ENCODE results near the gene SOWAHB.

The SOWAHB gene

GRCh38 chr4:76897536-76898384 is at the start of gene SOWAHB:
SOWAHB (minus strand) TSS chr4:76898144; CDS start chr4:76897849, 295 bp downstream.
- peak within 1 kb of the TSS; percentile 77 for H3K9ac ChIP-seq (ENCODE audit: low read length)
- peaks cover 26% of the 10 kb centered on the region for H3K4me1 ChIP-seq (ENCODE audit: control insufficient read depth, insufficient read depth, low read length)
- H3K9me3 ChIP-seq (ENCODE audit: control insufficient read depth, low read length) = no peaks in the 10 kb centered on the region
- H3K36me3 ChIP-seq (ENCODE audit: control insufficient read depth, insufficient read depth, low read length) = no peaks in the 10 kb centered on the region
- H3K4me3 ChIP-seq (ENCODE audit: low read length) = peak within 1 kb of the TSS; percentile 47
- H3K27me3 ChIP-seq (ENCODE audit: control insufficient read depth, insufficient read depth, low read length) = peaks cover 12% of the 10 kb centered on the region

- no peak overlapping the region for H3K4me3 ChIP-seq (ENCODE audit: low read length)
- H3K27me3 ChIP-seq (ENCODE audit: control insufficient read depth, insufficient read depth, low read length) = no peaks in the 10 kb centered on the region
- H3K9ac ChIP-seq (ENCODE audit: low read length) = no peak overlapping the region
- peaks cover 17% of the 10 kb centered on the region for H3K4me1 ChIP-seq (ENCODE audit: control insufficient read depth, insufficient read depth, low read length)
- no peaks in the 10 kb centered on the region for H3K36me3 ChIP-seq (ENCODE audit: control insufficient read depth, insufficient read depth, low read length)
- no peaks in the 10 kb centered on the region for H3K9me3 ChIP-seq (ENCODE audit: control insufficient read depth, low read length)
These were observed 49.4 kb upstream of the SOWAHB start for GRCh38 chr4:76947369-76947768.

- H3K9ac ChIP-seq (ENCODE audit: low read length) = no peak overlapping the region
- H3K9me3 ChIP-seq (ENCODE audit: control insufficient read depth, low read length) = no peaks in the 10 kb centered on the region
- H3K27me3 ChIP-seq (ENCODE audit: control insufficient read depth, insufficient read depth, low read length) = no peaks in the 10 kb centered on the region
- H3K36me3 ChIP-seq (ENCODE audit: control insufficient read depth, insufficient read depth, low read length) = no peaks in the 10 kb centered on the region
- no peak overlapping the region for H3K4me3 ChIP-seq (ENCODE audit: low read length)
- H3K4me1 ChIP-seq (ENCODE audit: control insufficient read depth, insufficient read depth, low read length) = peaks cover 7% of the 10 kb centered on the region
These were observed 45.8 kb upstream of the SOWAHB start for GRCh38 chr4:76943790-76944189.

GRCh38 chr4:76943129-76943620 is 45.2 kb upstream of the SOWAHB start:
- H3K36me3 ChIP-seq (ENCODE audit: control insufficient read depth, insufficient read depth, low read length) = no peaks in the 10 kb centered on the region
- H3K27me3 ChIP-seq (ENCODE audit: control insufficient read depth, insufficient read depth, low read length) = no peaks in the 10 kb centered on the region
- no peaks in the 10 kb centered on the region for H3K9me3 ChIP-seq (ENCODE audit: control insufficient read depth, low read length)
- H3K4me1 ChIP-seq (ENCODE audit: control insufficient read depth, insufficient read depth, low read length) = peaks cover 2% of the 10 kb centered on the region
- H3K4me3 ChIP-seq (ENCODE audit: low read length) = no peak overlapping the region
- H3K9ac ChIP-seq (ENCODE audit: low read length) = no peak overlapping the region

GRCh38 chr4:76939184-76939583 is 41.2 kb upstream of the SOWAHB start:
- Histone ChIP-seq H3K9me3 (ENCODE audit: control insufficient read depth, low read length) (no peaks in the 10 kb centered on the region), H3K36me3 (ENCODE audit: control insufficient read depth, insufficient read depth, low read length) (no peaks in the 10 kb centered on the region), H3K27me3 (ENCODE audit: control insufficient read depth, insufficient read depth, low read length) (no peaks in the 10 kb centered on the region)

GRCh38 chr4:76931576-76932276 is 33.8 kb upstream of the SOWAHB start:
- no peak overlapping the region for H3K9ac ChIP-seq (ENCODE audit: low read length)
- no peaks in the 10 kb centered on the region for H3K36me3 ChIP-seq (ENCODE audit: control insufficient read depth, insufficient read depth, low read length)
- no peaks in the 10 kb centered on the region for H3K27me3 ChIP-seq (ENCODE audit: control insufficient read depth, insufficient read depth, low read length)
- no peak overlapping the region for H3K4me3 ChIP-seq (ENCODE audit: low read length)
- peaks cover 8% of the 10 kb centered on the region for H3K4me1 ChIP-seq (ENCODE audit: control insufficient read depth, insufficient read depth, low read length)
- no peaks in the 10 kb centered on the region for H3K9me3 ChIP-seq (ENCODE audit: control insufficient read depth, low read length)

More at GRCh38 chr4:76939184-76939583, 41.2 kb upstream of the SOWAHB start:
- no peaks in the 10 kb centered on the region for H3K4me1 ChIP-seq (ENCODE audit: control insufficient read depth, insufficient read depth, low read length)
- no peak overlapping the region for H3K9ac ChIP-seq (ENCODE audit: low read length)
- H3K4me3 ChIP-seq (ENCODE audit: low read length) = no peak overlapping the region

- no peak overlapping the region for H3K9ac ChIP-seq (ENCODE audit: low read length)
- H3K4me3 ChIP-seq (ENCODE audit: low read length) = no peak overlapping the region
- H3K27me3 ChIP-seq (ENCODE audit: control insufficient read depth, insufficient read depth, low read length) = no peaks in the 10 kb centered on the region
- H3K36me3 ChIP-seq (ENCODE audit: control insufficient read depth, insufficient read depth, low read length) = no peaks in the 10 kb centered on the region
- peaks cover 8% of the 10 kb centered on the region for H3K4me1 ChIP-seq (ENCODE audit: control insufficient read depth, insufficient read depth, low read length)
- H3K9me3 ChIP-seq (ENCODE audit: control insufficient read depth, low read length) = no peaks in the 10 kb centered on the region
These were observed 33.1 kb upstream of the SOWAHB start for GRCh38 chr4:76931087-76931486.

- Histone ChIP-seq H3K27me3 (ENCODE audit: control insufficient read depth, insufficient read depth, low read length) (no peaks in the 10 kb centered on the region), H3K9ac (ENCODE audit: low read length) (no peak overlapping the region), H3K36me3 (ENCODE audit: control insufficient read depth, insufficient read depth, low read length) (no peaks in the 10 kb centered on the region), H3K4me1 (ENCODE audit: control insufficient read depth, insufficient read depth, low read length) (peaks cover 8% of the 10 kb centered on the region), H3K9me3 (ENCODE audit: control insufficient read depth, low read length) (no peaks in the 10 kb centered on the region), H3K4me3 (ENCODE audit: low read length) (no peak overlapping the region)
These were observed 32.7 kb upstream of the SOWAHB start for GRCh38 chr4:76930685-76931084.

- Histone ChIP-seq H3K9ac (ENCODE audit: low read length) (no peak overlapping the region), H3K9me3 (ENCODE audit: control insufficient read depth, low read length) (no peaks in the 10 kb centered on the region), H3K27me3 (ENCODE audit: control insufficient read depth, insufficient read depth, low read length) (no peaks in the 10 kb centered on the region), H3K4me1 (ENCODE audit: control insufficient read depth, insufficient read depth, low read length) (peaks cover 16% of the 10 kb centered on the region), H3K36me3 (ENCODE audit: control insufficient read depth, insufficient read depth, low read length) (no peaks in the 10 kb centered on the region), H3K4me3 (ENCODE audit: low read length) (no peak overlapping the region)
These were observed 28.9 kb upstream of the SOWAHB start for GRCh38 chr4:76926841-76927240.

GRCh38 chr4:76923619-76924357 is 25.8 kb upstream of the SOWAHB start:
- peaks cover 14% of the 10 kb centered on the region for H3K4me1 ChIP-seq (ENCODE audit: control insufficient read depth, insufficient read depth, low read length)
- no peak overlapping the region for H3K9ac ChIP-seq (ENCODE audit: low read length)
- H3K36me3 ChIP-seq (ENCODE audit: control insufficient read depth, insufficient read depth, low read length) = no peaks in the 10 kb centered on the region
- H3K9me3 ChIP-seq (ENCODE audit: control insufficient read depth, low read length) = no peaks in the 10 kb centered on the region
- no peaks in the 10 kb centered on the region for H3K27me3 ChIP-seq (ENCODE audit: control insufficient read depth, insufficient read depth, low read length)
- no peak overlapping the region for H3K4me3 ChIP-seq (ENCODE audit: low read length)

- H3K4me1 ChIP-seq (ENCODE audit: control insufficient read depth, insufficient read depth, low read length) = peaks cover 14% of the 10 kb centered on the region
- H3K36me3 ChIP-seq (ENCODE audit: control insufficient read depth, insufficient read depth, low read length) = no peaks in the 10 kb centered on the region
- no peak overlapping the region for H3K9ac ChIP-seq (ENCODE audit: low read length)
- H3K27me3 ChIP-seq (ENCODE audit: control insufficient read depth, insufficient read depth, low read length) = no peaks in the 10 kb centered on the region
- no peak overlapping the region for H3K4me3 ChIP-seq (ENCODE audit: low read length)
- H3K9me3 ChIP-seq (ENCODE audit: control insufficient read depth, low read length) = no peaks in the 10 kb centered on the region
These were observed 22.8 kb upstream of the SOWAHB start for GRCh38 chr4:76920715-76921114.

- H3K27me3 ChIP-seq (ENCODE audit: control insufficient read depth, insufficient read depth, low read length) = no peaks in the 10 kb centered on the region
- H3K9ac ChIP-seq (ENCODE audit: low read length) = no peak overlapping the region
- no peak overlapping the region for H3K4me3 ChIP-seq (ENCODE audit: low read length)
- no peaks in the 10 kb centered on the region for H3K4me1 ChIP-seq (ENCODE audit: control insufficient read depth, insufficient read depth, low read length)
- H3K36me3 ChIP-seq (ENCODE audit: control insufficient read depth, insufficient read depth, low read length) = no peaks in the 10 kb centered on the region
- no peaks in the 10 kb centered on the region for H3K9me3 ChIP-seq (ENCODE audit: control insufficient read depth, low read length)
These were observed 11.8 kb upstream of the SOWAHB start for GRCh38 chr4:76909711-76910110.

Data from mucosa of stomach (tissue), 1 donor.